Measurements from ENCODE around the gene RELN. TPM values are rescaled to one million over a fixed set of nuclear protein-coding genes. Genes with fewer than 3 reads are reported as not detected.

The RELN gene
- total RNA-seq, 4 donors from 2014 or later, result 0.02 to 0.73 (median 0.39) TPM; not detected in 1

GRCh38 chr7:103651593-103652377 lies 337.7 kb downstream of the RELN start:
- no peak for ATAC-seq
- Histone ChIP-seq H3K4me1 (no peaks in the 10 kb centered on the region), H3K4me3 (no peak overlapping the region), H3K27me3 (no peaks in the 10 kb centered on the region), H3K9me3 (peaks cover 0 to 5% (median 0%) of the 10 kb centered on the region in 3 donors), H3K36me3 (no peaks in the 10 kb centered on the region), H3K27ac (no peak overlapping the region)
- TF ChIP-seq CTCF (IDR thresholded peaks at IDR 0.05 in 4 of 5, conservative IDR thresholded peaks at IDR 0.05 in 1 of 5) (no peak), POLR2A (IDR thresholded peaks at IDR 0.05) (no peak)
- in situ Hi-C loops (cut with MboI; ENCODE audit: low sequenced_read_pairs in 4 of 4) (no loop called here), intact Hi-C loops (cut with DNase I; ENCODE audit: low total_unique reads) (no loop called here)
- no peak for DNase-seq

GRCh38 chr7:103649052-103649451 lies 340.4 kb downstream of the RELN start:
- intact Hi-C loops (cut with DNase I; ENCODE audit: low total_unique reads), result no loop called here
- H3K36me3 ChIP-seq, result no peaks in the 10 kb centered on the region

GRCh38 chr7:103648135-103648534 lies 341.3 kb downstream of the RELN start:
- no peaks in the 10 kb centered on the region for H3K4me1 ChIP-seq
- intact Hi-C loops (cut with DNase I; ENCODE audit: low total_unique reads), result no loop called here
- TF ChIP-seq CTCF (IDR thresholded peaks at IDR 0.05 in 4 of 5, conservative IDR thresholded peaks at IDR 0.05 in 1 of 5), result no peak
- no peak for TF ChIP-seq POLR2A (IDR thresholded peaks at IDR 0.05)
- H3K36me3 ChIP-seq, result no peaks in the 10 kb centered on the region
- H3K4me3 ChIP-seq, result no peak overlapping the region
- ATAC-seq (no peak), DNase-seq (no peak)
- peaks cover 0 to 5% (median 0%) of the 10 kb centered on the region in 3 donors for H3K9me3 ChIP-seq
- no peak overlapping the region for H3K27ac ChIP-seq
- in situ Hi-C loops (cut with MboI; ENCODE audit: low sequenced_read_pairs in 4 of 4), result no loop called here
- no peaks in the 10 kb centered on the region for H3K27me3 ChIP-seq

More at GRCh38 chr7:103649052-103649451, 340.4 kb downstream of the RELN start:
- Histone ChIP-seq H3K27ac (no peak overlapping the region), H3K4me3 (no peak overlapping the region), H3K4me1 (no peaks in the 10 kb centered on the region), H3K9me3 (peaks cover 0 to 5% (median 0%) of the 10 kb centered on the region in 3 donors), H3K27me3 (no peaks in the 10 kb centered on the region)
- no peak for ATAC-seq
- in situ Hi-C loops (cut with MboI; ENCODE audit: low sequenced_read_pairs in 4 of 4), result no loop called here
- TF ChIP-seq POLR2A (IDR thresholded peaks at IDR 0.05) (no peak), CTCF (IDR thresholded peaks at IDR 0.05 in 4 of 5, conservative IDR thresholded peaks at IDR 0.05 in 1 of 5) (no peak)
- no peak for DNase-seq

GRCh38 chr7:103644319-103644718 lies 345.1 kb downstream of the RELN start:
- Histone ChIP-seq H3K27me3 (no peaks in the 10 kb centered on the region), H3K4me3 (no peak overlapping the region), H3K36me3 (no peaks in the 10 kb centered on the region), H3K27ac (no peak overlapping the region), H3K9me3 (peaks cover 0 to 5% (median 0%) of the 10 kb centered on the region in 3 donors), H3K4me1 (no peaks in the 10 kb centered on the region)
- in situ Hi-C loops (cut with MboI; ENCODE audit: low sequenced_read_pairs in 4 of 4) (no loop called here), intact Hi-C loops (cut with DNase I; ENCODE audit: low total_unique reads) (no loop called here)
- TF ChIP-seq POLR2A (IDR thresholded peaks at IDR 0.05) (no peak), CTCF (IDR thresholded peaks at IDR 0.05 in 4 of 5, conservative IDR thresholded peaks at IDR 0.05 in 1 of 5) (no peak)
- ATAC-seq, result no peak
- no peak for DNase-seq

Measured in gastrocnemius medialis (tissue), 4 donors.